Measurements from ENCODE around the gene MAP2K2.

Gene MAP2K2

GRCh38 chr19:4075373-4075772 lies 48.5 kb downstream of the MAP2K2 start:
- peak; percentile 96 for DNase-seq

GRCh38 chr19:4071610-4072009 lies 52.3 kb downstream of the MAP2K2 start:
- DNase-seq = no peak

GRCh38 chr19:4069331-4069959 lies 54.5 kb downstream of the MAP2K2 start:
- peak; percentile 74 for DNase-seq

- DNase-seq = peak; percentile 42
Observed at GRCh38 chr19:4068047-4068966, 55.6 kb downstream of the MAP2K2 start.

GRCh38 chr19:4067396-4068046 lies 56.4 kb downstream of the MAP2K2 start:
- DNase-seq = peak; percentile 54

GRCh38 chr19:4066682-4067395 lies 57.1 kb downstream of the MAP2K2 start, which contains the start of gene ZBTB7A:
Gene ZBTB7A, minus strand, starts transcription at chr19:4066899. Its CDS starts 11,667 bp downstream, at chr19:4055232.
- DNase-seq = peak; percentile 84

- DNase-seq = no peak
Observed at GRCh38 chr19:4066176-4066606, 57.7 kb downstream of the MAP2K2 start.

- peak; percentile 97 for DNase-seq
Observed at GRCh38 chr19:4065430-4066175, 58.3 kb downstream of the MAP2K2 start.

GRCh38 chr19:4064496-4065260 lies 59.2 kb downstream of the MAP2K2 start:
- DNase-seq = no peak

GRCh38 chr19:4064149-4064495 lies 59.8 kb downstream of the MAP2K2 start:
- no peak for DNase-seq

GRCh38 chr19:4063369-4064148 lies 60.4 kb downstream of the MAP2K2 start:
- no peak for DNase-seq

- no peak for DNase-seq
Observed at GRCh38 chr19:4062419-4063368, 61.2 kb downstream of the MAP2K2 start.

GRCh38 chr19:4061683-4062418 lies 62.1 kb downstream of the MAP2K2 start:
- no peak for DNase-seq

- DNase-seq = peak; percentile 60
Observed at GRCh38 chr19:4061178-4061682, 62.7 kb downstream of the MAP2K2 start.

- no peak for DNase-seq
Observed at GRCh38 chr19:4060621-4061177, 63.2 kb downstream of the MAP2K2 start.

- DNase-seq = peak; percentile 53
Observed at GRCh38 chr19:4059891-4060620, 63.9 kb downstream of the MAP2K2 start.

- no peak for DNase-seq
Observed at GRCh38 chr19:4059453-4059871, 64.5 kb downstream of the MAP2K2 start.

All from MV-4-11 (cell line).